HepG2 (cell line): ENCODE data around the gene TRPC4AP. TPM values are rescaled to one million over a fixed set of nuclear protein-coding genes. Genes with fewer than 3 reads are reported as not detected.
A peak's percentile ranks its signal among the peaks of the same experiment; 100 is the strongest.

Experiments
- ATAC-seq: fragments of 200-7000 bp; cut with Tn5 transposase; 3 replicates; pipeline ENCODE4 v1.9.1; 2020; ENCODE audit warnings: mild to moderate bottlenecking, moderate library complexity
- BruUV-seq: library from RNA; stranded (reverse); fragments of 400-500 nt; replicated peaks from 2 replicates; lab custom pipeline; 2021; lab: Mats Ljungman, UMichigan
- CTCF ChIA-PET: fragments of 300-600 bp; formaldehyde crosslinking; extraction: SDS; loops from one replicate; lab custom pipeline; 2021; ENCODE audit warnings: low total read pairs, inconsistent platforms, low intra/inter-chr PET ratio; lab: Yijun Ruan, JAX
- POLR2A ChIA-PET: fragments of 350-600 bp; sonication (Branson Sonifier 250); formaldehyde crosslinking; loops from one replicate; lab custom pipeline; 2020; ENCODE audit warnings: antibody characterized with exemption, inconsistent platforms; lab: Yijun Ruan, JAX
- DNase-seq: peaks from one replicate; pipeline ENCODE4 v3.0.0-alpha.2; 2015; ENCODE audit warnings: low spot score
- FAIRE-seq: peaks from 3 replicates; lab custom pipeline; 2011; peaks lifted over from hg19 to GRCh38; lab: Jason Lieb, UNC
- H2AFZ ChIP-seq: one replicate; pipeline ENCODE4 v1.6.1; 2011; ENCODE audit warnings: low read length, inconsistent platforms
- H3K27ac ChIP-seq: fragments of 300-600 bp; 3 replicates; pipeline ENCODE4 v1.8.0; 2011; ENCODE audit warnings: mixed run types, mild to moderate bottlenecking, mixed read lengths, low read length, inconsistent platforms; ENCODE audit not compliant: insufficient read depth; ENCODE audit errors: extremely low read length
- H3K27me3 ChIP-seq, 2 experiments: fragments of 200-600 bp in 1 of 2; 2 replicates in 1 of 2; 3 replicates in 1 of 2; pipeline versions ENCODE4 v1.6.0 to v1.8.0; 2011; ENCODE audit warnings: low read length in 2 of 2, mild to moderate bottlenecking in 2 of 2, moderate library complexity in 2 of 2, inconsistent platforms in 1 of 2; ENCODE audit not compliant: insufficient read depth in 2 of 2, control insufficient read depth in 1 of 2
- H3K36me3 ChIP-seq, 2 experiments: fragments of 200-600 bp in 1 of 2; replicated peaks in 1 of 2; 2 replicates in 1 of 2; 3 replicates in 1 of 2; pipeline versions ENCODE4 v1.5.1 to v1.8.0; 2011; ENCODE audit warnings: low read length in 2 of 2, inconsistent platforms in 1 of 2; ENCODE audit not compliant: insufficient read depth in 2 of 2, control insufficient read depth in 1 of 2
- H3K4me1 ChIP-seq: 2 replicates; pipeline ENCODE4 v1.5.1; 2012; ENCODE audit warnings: low read length, inconsistent platforms; ENCODE audit not compliant: insufficient read depth
- H3K4me2 ChIP-seq: 2 replicates; pipeline ENCODE4 v1.6.0; 2011; ENCODE audit warnings: low read depth, low read length, inconsistent platforms
- H3K4me3 ChIP-seq, 3 experiments: fragments of 200-600 bp in 1 of 3; sonication (generic), shearing (Covaris generic) in 1 of 3; replicated peaks in 1 of 3; 2 replicates each; pipeline ENCODE4 v1.5.1; 2011 to 2016; ENCODE audit warnings: low read length in 3 of 3, inconsistent platforms in 2 of 3, low read depth in 2 of 3, mild to moderate bottlenecking in 2 of 3, control low read depth in 1 of 3, mixed read lengths in 1 of 3; ENCODE audit not compliant: insufficient read depth in 1 of 3
- H3K79me2 ChIP-seq: one replicate; pipeline ENCODE4 v1.6.1; 2011; ENCODE audit warnings: low read length, inconsistent platforms; ENCODE audit not compliant: insufficient read depth
- H3K9ac ChIP-seq: 2 replicates; pipeline ENCODE4 v1.6.0; 2011; ENCODE audit warnings: mild to moderate bottlenecking, low read depth, low read length, inconsistent platforms; ENCODE audit not compliant: insufficient read depth
- H3K9me3 ChIP-seq: 2 replicates; pipeline ENCODE4 v1.5.1; 2012; ENCODE audit warnings: mild to moderate bottlenecking, low read length
- H4K20me1 ChIP-seq: 2 replicates; pipeline ENCODE4 v1.6.0; 2011; ENCODE audit warnings: inconsistent platforms, mild to moderate bottlenecking, low read length, moderate library complexity; ENCODE audit not compliant: insufficient read depth
- BRD4 ChIP-seq: sonication (generic); formaldehyde crosslinking; IDR thresholded peaks from 2 replicates; pipeline ENCODE4 v1.4.0; 2020; ENCODE audit warnings: missing genetic modification reagents
- GABPB1 ChIP-seq: IDR thresholded peaks from 2 replicates; pipeline ENCODE4 v1.6.1; 2016; ENCODE audit warnings: mild to moderate bottlenecking, missing genetic modification reagents, moderate library complexity, missing compliant biosample characterization
- HNF4A ChIP-seq: sonication (generic); formaldehyde crosslinking; IDR thresholded peaks from 2 replicates; pipeline ENCODE4 v1.4.0; 2020; ENCODE audit warnings: missing genetic modification reagents
- POLR2AphosphoS5 ChIP-seq: IDR thresholded peaks from 2 replicates; pipeline ENCODE4 v1.6.1; 2012; ENCODE audit warnings: low read depth, low read length
- RARA ChIP-seq: IDR thresholded peaks from 2 replicates; pipeline ENCODE4 v1.6.1; 2016; ENCODE audit warnings: missing genetic modification reagents, missing compliant biosample characterization
- RBM22 ChIP-seq: fragments of 200-400 bp; formaldehyde crosslinking; optimal IDR thresholded peaks from 2 replicates; pipeline ENCODE3; 2017; ENCODE audit warnings: mild to moderate bottlenecking, low read length, moderate library complexity
- SMAD1 ChIP-seq: sonication (generic); formaldehyde crosslinking; IDR thresholded peaks from 2 replicates; pipeline ENCODE4 v1.4.0; 2020; ENCODE audit warnings: missing genetic modification reagents, low read depth, mild to moderate bottlenecking, borderline replicate concordance
- TOE1 ChIP-seq: sonication (generic); formaldehyde crosslinking; IDR thresholded peaks from 2 replicates; pipeline ENCODE4 v1.4.0; 2020; ENCODE audit warnings: mild to moderate bottlenecking, missing genetic modification reagents
- ZNF768 ChIP-seq: sonication (generic); formaldehyde crosslinking; IDR thresholded peaks from 2 replicates; pipeline ENCODE4 v1.4.0; 2020; ENCODE audit warnings: missing genetic modification reagents
- ZNF782 ChIP-seq: sonication (generic); formaldehyde crosslinking; IDR thresholded peaks from 2 replicates; pipeline ENCODE4 v1.4.0; 2020; ENCODE audit warnings: missing genetic modification reagents, mild to moderate bottlenecking, borderline replicate concordance
- WGBS: methylation state at CpG from one replicate; pipeline ENCODE4 v1.1.6; 2017; ENCODE audit warnings: low lambda C conversion rate; 5-methylcytosine and 5-hydroxymethylcytosine counted together
- in situ Hi-C: cut with HindIII; loops from 2 replicates; pipeline ENCODE4 v1.10.0; 2017; ENCODE audit warnings: low pct_unique_long_range_greater_than_20kb; ENCODE audit not compliant: extremely low pct_ligation_motif_present
- intact Hi-C: fragments of 100-400 bp; cut with micrococcal nuclease; formaldehyde crosslinking; loops from one replicate; pipeline ENCODE4 v1.10.0; 2022; ENCODE audit not compliant: unreplicated experiment
- polyA plus RNA-seq, 8 experiments: library from polyadenylated mRNA; depleted of rRNA in 3 of 8; stranded (reverse) in 7 of 8; unstranded in 1 of 8; fragments of >200 nt; fragmentation: Illumina TruSeq in 4 of 8; extraction: Trizol in 4 of 8; gene quantifications; 2 replicates each; pipeline versions ENCODE4 v1.2.1 to v1.2.3, GENCODE V29; 2011 to 2016; ENCODE audit warnings: low read depth in 4 of 8, missing spikeins in 1 of 8, mixed read lengths in 1 of 8; ENCODE audit not compliant: insufficient read depth in 1 of 8
- total RNA-seq, 5 experiments: library from RNA; depleted of rRNA; stranded (reverse); fragments of >200 nt; fragmentation: Illumina TruSeq; extraction: Trizol; gene quantifications; 2 replicates each; pipeline ENCODE4 v1.2.3, GENCODE V29; 2016; ENCODE audit warnings: low read depth in 1 of 5
- TF ChIP-seq, protein P1 (sequence below): sonication (generic); formaldehyde crosslinking; IDR thresholded peaks from 2 replicates; pipeline ENCODE4 v1.5.0; 2020; ENCODE audit warnings: mild to moderate bottlenecking, missing genetic modification reagents

The TRPC4AP gene
- total and polyA plus RNA-seq, 2 of the 13 experiments (the other 11 are each of a cell fraction or from before 2014, with no cell fraction given) = 136 to 137 TPM

DNA sequence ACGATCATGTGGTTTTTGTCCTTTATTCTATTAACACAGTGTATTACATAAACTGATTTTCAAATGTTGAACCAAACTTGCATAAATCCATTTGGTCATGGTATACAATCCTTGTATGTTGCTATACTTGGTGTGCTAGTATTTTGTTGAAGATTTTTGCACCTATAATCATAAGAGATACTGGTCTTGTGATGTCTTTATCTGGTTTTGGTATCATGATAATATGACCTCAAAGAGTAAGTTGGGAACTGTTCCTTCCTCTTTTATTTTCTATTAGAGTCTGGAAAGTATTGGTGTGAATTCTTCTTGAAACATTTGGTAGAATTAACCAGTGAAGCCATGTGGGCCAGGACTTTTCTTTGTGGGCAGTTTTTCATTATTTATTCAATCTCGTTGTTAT is 65.3 kb downstream of the TRPC4AP start:
- no peak for FAIRE-seq
- DNase-seq = no peak
- Histone ChIP-seq H4K20me1 (no peaks in the 10 kb centered on the region), H3K79me2 (no peaks in the 10 kb centered on the region), H3K4me1 (peaks cover 14% of the 10 kb centered on the region), H2AFZ (no peak overlapping the region), H3K27ac (no peak overlapping the region), H3K27me3 (no peaks in the 10 kb centered on the region), H3K9me3 (no peaks in the 10 kb centered on the region), H3K9ac (no peak overlapping the region), H3K36me3 (peaks cover 29 to 84% of the 10 kb centered on the region in 2 experiments), H3K4me3 (no peak overlapping the region), H3K4me2 (no peak overlapping the region)
- in situ Hi-C loops = no loop called here
- intact Hi-C loops = no loop called here
- POLR2A ChIA-PET = no interaction called here
- TSS peak; percentile 19 for BruUV-seq
- CTCF ChIA-PET = no interaction called here
- no peak for TF ChIP-seq RARA (CRISPR knock-in tag)
- peak; percentile 26; the same call in 1 of the 2 replicates for TF ChIP-seq POLR2AphosphoS5
- no peak for TF ChIP-seq ZNF768 (CRISPR knock-in tag)
- no peak for TF ChIP-seq ZNF782
- TF ChIP-seq BRD4 = no peak
- no peak for TF ChIP-seq SMAD1 (CRISPR knock-in tag)
- 95% methylated on average over 2 of the region's 2 CpGs for WGBS
- ATAC-seq = no peak

- FAIRE-seq (no peak), ATAC-seq (no peak), DNase-seq (no peak)
- WGBS = 93% methylated on average over 3 of the region's 3 CpGs
- H3K79me2 ChIP-seq = no peaks in the 10 kb centered on the region
- peaks cover 41 to 85% of the 10 kb centered on the region in 2 experiments for H3K36me3 ChIP-seq
- ChIA-PET CTCF (no interaction called here), POLR2A (no interaction called here)
- H3K4me2 ChIP-seq = no peak overlapping the region
- no peak overlapping the region for H3K9ac ChIP-seq
- no peak overlapping the region for H3K27ac ChIP-seq
- peak; percentile 50 for TF ChIP-seq RBM22
- TF ChIP-seq, protein P1, sequence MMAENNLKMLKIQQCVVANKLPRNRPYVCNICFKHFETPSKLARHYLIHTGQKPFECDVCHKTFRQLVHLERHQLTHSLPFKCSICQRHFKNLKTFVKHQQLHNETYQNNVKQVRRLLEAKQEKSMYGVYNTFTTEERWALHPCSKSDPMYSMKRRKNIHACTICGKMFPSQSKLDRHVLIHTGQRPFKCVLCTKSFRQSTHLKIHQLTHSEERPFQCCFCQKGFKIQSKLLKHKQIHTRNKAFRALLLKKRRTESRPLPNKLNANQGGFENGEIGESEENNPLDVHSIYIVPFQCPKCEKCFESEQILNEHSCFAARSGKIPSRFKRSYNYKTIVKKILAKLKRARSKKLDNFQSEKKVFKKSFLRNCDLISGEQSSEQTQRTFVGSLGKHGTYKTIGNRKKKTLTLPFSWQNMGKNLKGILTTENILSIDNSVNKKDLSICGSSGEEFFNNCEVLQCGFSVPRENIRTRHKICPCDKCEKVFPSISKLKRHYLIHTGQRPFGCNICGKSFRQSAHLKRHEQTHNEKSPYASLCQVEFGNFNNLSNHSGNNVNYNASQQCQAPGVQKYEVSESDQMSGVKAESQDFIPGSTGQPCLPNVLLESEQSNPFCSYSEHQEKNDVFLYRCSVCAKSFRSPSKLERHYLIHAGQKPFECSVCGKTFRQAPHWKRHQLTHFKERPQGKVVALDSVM = peak; percentile 87
- no peak for TF ChIP-seq TOE1 (CRISPR knock-in tag)
- no peak for TF ChIP-seq GABPB1 (CRISPR knock-in tag)
- peak; percentile 44 for TF ChIP-seq HNF4A (CRISPR knock-in tag)
- no peak overlapping the region for H2AFZ ChIP-seq
- peaks cover 14% of the 10 kb centered on the region for H3K4me1 ChIP-seq
- H3K27me3 ChIP-seq = no peaks in the 10 kb centered on the region
- in situ Hi-C loops (no loop called here), intact Hi-C loops (no loop called here)
- H3K9me3 ChIP-seq = no peaks in the 10 kb centered on the region
- no peak overlapping the region for H3K4me3 ChIP-seq
- BruUV-seq = no TSS peak
- no peaks in the 10 kb centered on the region; the same call in 1 of the 2 replicates for H4K20me1 ChIP-seq
Observed at GRCh38 chr20:35025116-35025515, 67.5 kb downstream of the TRPC4AP start.
